Measurements from ENCODE around the gene C2CD3. TPM values are rescaled to one million over a fixed set of nuclear protein-coding genes. Genes with fewer than 3 reads are reported as not detected.
"Not testable (repeated sequence)": the region's sequence is repeated elsewhere in the genome, so short reads cannot be mapped to it uniquely, and the experiment has no call there.

C2CD3 gene
- total and polyA plus RNA-seq, 9 donors = 14.5 to 25.8 (median 18.5) TPM

GRCh38 chr11:73997120-73997770, 173.6 kb downstream of the C2CD3 start:
- 70% methylated on average over 5 of the region's 6 CpGs for WGBS (ENCODE audit: insufficient coverage)
- no peaks in the 10 kb centered on the region for H3K27me3 ChIP-seq (ENCODE audit: control insufficient read depth, insufficient read depth, low read length)
- no peak overlapping the region for H3K27ac ChIP-seq (ENCODE audit: low read length)
- H3K4me3 ChIP-seq (ENCODE audit: low read length) = no peak overlapping the region
- H3K36me3 ChIP-seq (ENCODE audit: control insufficient read depth, insufficient read depth, low read length) = peaks cover 18% of the 10 kb centered on the region
- peaks cover 2% of the 10 kb centered on the region for H3K4me1 ChIP-seq (ENCODE audit: control insufficient read depth, insufficient read depth, low read length)
- DNase-seq = no peak
- H3K9me3 ChIP-seq (replicated peaks; ENCODE audit: control insufficient read depth, low read depth, low read length) = no peaks in the 10 kb centered on the region

GRCh38 chr11:73996161-73996747, 174.5 kb downstream of the C2CD3 start:
- H3K4me1 ChIP-seq (ENCODE audit: control insufficient read depth, insufficient read depth, low read length) = no peaks in the 10 kb centered on the region
- no peak overlapping the region for H3K4me3 ChIP-seq (ENCODE audit: low read length)
- H3K27me3 ChIP-seq (ENCODE audit: control insufficient read depth, insufficient read depth, low read length) = no peaks in the 10 kb centered on the region
- DNase-seq = no peak
- H3K9me3 ChIP-seq (replicated peaks; ENCODE audit: control insufficient read depth, low read depth, low read length) = no peaks in the 10 kb centered on the region
- no peak overlapping the region for H3K27ac ChIP-seq (ENCODE audit: low read length)
- H3K36me3 ChIP-seq (ENCODE audit: control insufficient read depth, insufficient read depth, low read length) = peaks cover 9% of the 10 kb centered on the region
- 72% methylated on average over 3 of the region's 4 CpGs for WGBS (ENCODE audit: insufficient coverage)

GRCh38 chr11:73995731-73996130, 175.1 kb downstream of the C2CD3 start:
- Histone ChIP-seq H3K27ac (ENCODE audit: low read length) (no peak overlapping the region), H3K27me3 (ENCODE audit: control insufficient read depth, insufficient read depth, low read length) (no peaks in the 10 kb centered on the region), H3K4me1 (ENCODE audit: control insufficient read depth, insufficient read depth, low read length) (no peaks in the 10 kb centered on the region), H3K36me3 (ENCODE audit: control insufficient read depth, insufficient read depth, low read length) (peaks cover 4% of the 10 kb centered on the region), H3K9me3 (replicated peaks; ENCODE audit: control insufficient read depth, low read depth, low read length) (no peaks in the 10 kb centered on the region), H3K4me3 (ENCODE audit: low read length) (no peak overlapping the region)
- no CpG with 5 or more reads among the region's 2 CpGs for WGBS (ENCODE audit: insufficient coverage)
- DNase-seq = no peak

- WGBS (ENCODE audit: insufficient coverage) = no CpG with 5 or more reads among the region's 2 CpGs
- peak; percentile 74 for DNase-seq
- no peaks in the 10 kb centered on the region for H3K36me3 ChIP-seq (ENCODE audit: control insufficient read depth, insufficient read depth, low read length)
- H3K27ac ChIP-seq (ENCODE audit: low read length) = peak overlapping the region; percentile 15
- no peaks in the 10 kb centered on the region for H3K9me3 ChIP-seq (replicated peaks; ENCODE audit: control insufficient read depth, low read depth, low read length)
- no peaks in the 10 kb centered on the region for H3K27me3 ChIP-seq (ENCODE audit: control insufficient read depth, insufficient read depth, low read length)
- H3K4me1 ChIP-seq (ENCODE audit: control insufficient read depth, insufficient read depth, low read length) = no peaks in the 10 kb centered on the region
- no peak overlapping the region for H3K4me3 ChIP-seq (ENCODE audit: low read length)
Observed at GRCh38 chr11:73995247-73995646, 175.6 kb downstream of the C2CD3 start.

GRCh38 chr11:73991471-73992006, 179.3 kb downstream of the C2CD3 start:
- Histone ChIP-seq H3K9me3 (replicated peaks; ENCODE audit: control insufficient read depth, low read depth, low read length) (no peaks in the 10 kb centered on the region), H3K36me3 (ENCODE audit: control insufficient read depth, insufficient read depth, low read length) (no peaks in the 10 kb centered on the region), H3K27me3 (ENCODE audit: control insufficient read depth, insufficient read depth, low read length) (no peaks in the 10 kb centered on the region), H3K4me3 (ENCODE audit: low read length) (no peak overlapping the region), H3K4me1 (ENCODE audit: control insufficient read depth, insufficient read depth, low read length) (no peaks in the 10 kb centered on the region), H3K27ac (ENCODE audit: low read length) (no peak overlapping the region)
- no peak for DNase-seq
- WGBS (ENCODE audit: insufficient coverage) = no CpG with 5 or more reads among the region's 6 CpGs

- no peak for DNase-seq
- H3K27ac ChIP-seq (ENCODE audit: low read length) = no peak overlapping the region
- H3K27me3 ChIP-seq (ENCODE audit: control insufficient read depth, insufficient read depth, low read length) = no peaks in the 10 kb centered on the region
- H3K4me1 ChIP-seq (ENCODE audit: control insufficient read depth, insufficient read depth, low read length) = no peaks in the 10 kb centered on the region
- no peaks in the 10 kb centered on the region for H3K36me3 ChIP-seq (ENCODE audit: control insufficient read depth, insufficient read depth, low read length)
- no peaks in the 10 kb centered on the region for H3K9me3 ChIP-seq (replicated peaks; ENCODE audit: control insufficient read depth, low read depth, low read length)
- WGBS (ENCODE audit: insufficient coverage) = no CpG with 5 or more reads among the region's 2 CpGs
- H3K4me3 ChIP-seq (ENCODE audit: low read length) = no peak overlapping the region
Observed at GRCh38 chr11:73990730-73991129, 180.1 kb downstream of the C2CD3 start.

- no CpG with 5 or more reads among the region's 6 CpGs for WGBS (ENCODE audit: insufficient coverage)
- H3K9me3 ChIP-seq (replicated peaks; ENCODE audit: control insufficient read depth, low read depth, low read length) = no peaks in the 10 kb centered on the region
Observed at GRCh38 chr11:73989156-73989555, 181.6 kb downstream of the C2CD3 start.

GRCh38 chr11:73988227-73988626, 182.6 kb downstream of the C2CD3 start:
- Histone ChIP-seq H3K27me3 (ENCODE audit: control insufficient read depth, insufficient read depth, low read length) (no peaks in the 10 kb centered on the region), H3K27ac (ENCODE audit: low read length) (no peak overlapping the region), H3K9me3 (replicated peaks; ENCODE audit: control insufficient read depth, low read depth, low read length) (no peaks in the 10 kb centered on the region), H3K4me3 (ENCODE audit: low read length) (no peak overlapping the region), H3K36me3 (ENCODE audit: control insufficient read depth, insufficient read depth, low read length) (no peaks in the 10 kb centered on the region), H3K4me1 (ENCODE audit: control insufficient read depth, insufficient read depth, low read length) (peaks cover 15% of the 10 kb centered on the region)
- WGBS (ENCODE audit: insufficient coverage) = no CpG with 5 or more reads among the region's 7 CpGs
- no peak for DNase-seq

More at GRCh38 chr11:73989156-73989555, 181.6 kb downstream of the C2CD3 start:
- no peak for DNase-seq
- H3K4me1 ChIP-seq (ENCODE audit: control insufficient read depth, insufficient read depth, low read length) = peaks cover 7% of the 10 kb centered on the region
- no peaks in the 10 kb centered on the region for H3K36me3 ChIP-seq (ENCODE audit: control insufficient read depth, insufficient read depth, low read length)
- H3K4me3 ChIP-seq (ENCODE audit: low read length) = no peak overlapping the region
- no peak overlapping the region for H3K27ac ChIP-seq (ENCODE audit: low read length)
- no peaks in the 10 kb centered on the region for H3K27me3 ChIP-seq (ENCODE audit: control insufficient read depth, insufficient read depth, low read length)

- not testable (repeated sequence) for DNase-seq; H3K27me3 ChIP-seq (ENCODE audit: control insufficient read depth, insufficient read depth, low read length); H3K9me3 ChIP-seq (replicated peaks; ENCODE audit: control insufficient read depth, low read depth, low read length); H3K4me3 ChIP-seq (ENCODE audit: low read length); H3K36me3 ChIP-seq (ENCODE audit: control insufficient read depth, insufficient read depth, low read length); H3K27ac ChIP-seq (ENCODE audit: low read length)
- 83% methylated on average over 1 of the region's 4 CpGs for WGBS (ENCODE audit: insufficient coverage)
- H3K4me1 ChIP-seq (ENCODE audit: control insufficient read depth, insufficient read depth, low read length) = peaks cover 32% of the 10 kb centered on the region
Observed at GRCh38 chr11:73985661-73986060, 185.1 kb downstream of the C2CD3 start.

GRCh38 chr11:73983741-73984538, 186.9 kb downstream of the C2CD3 start:
- H3K4me1 ChIP-seq (ENCODE audit: control insufficient read depth, insufficient read depth, low read length) = peaks cover 41% of the 10 kb centered on the region
- peaks cover 2% of the 10 kb centered on the region for H3K27me3 ChIP-seq (ENCODE audit: control insufficient read depth, insufficient read depth, low read length)
- peak; percentile 68 for DNase-seq
- peak overlapping the region; percentile 78 for H3K4me3 ChIP-seq (ENCODE audit: low read length)
- peak overlapping the region; percentile 99 for H3K27ac ChIP-seq (ENCODE audit: low read length)
- no peaks in the 10 kb centered on the region for H3K9me3 ChIP-seq (replicated peaks; ENCODE audit: control insufficient read depth, low read depth, low read length)
- peaks cover 17% of the 10 kb centered on the region for H3K36me3 ChIP-seq (ENCODE audit: control insufficient read depth, insufficient read depth, low read length)
- 39% methylated on average over 11 of the region's 18 CpGs for WGBS (ENCODE audit: insufficient coverage)

All from muscle of leg (tissue), 11 donors.